AG10803 (cell line): ENCODE data around the gene CDK5RAP2.
"Not testable (repeated sequence)": the region's sequence is repeated elsewhere in the genome, so short reads cannot be mapped to it uniquely, and the experiment has no call there.

Source experiments
- DNase-seq: peaks from one replicate; pipeline ENCODE4 v3.0.0; 2010; ENCODE audit warnings: low read depth
- H3K4me3 ChIP-seq: 2 replicates; pipeline ENCODE4 v1.5.1; 2011; ENCODE audit warnings: mild to moderate bottlenecking, low read length, control low read depth
- TF ChIP-seq, protein P1 (sequence below): conservative IDR thresholded peaks from 2 replicates; pipeline ENCODE4 v1.5.1; 2011; ENCODE audit warnings: mild to moderate bottlenecking, low read length, control low read depth, inconsistent platforms

CDK5RAP2 gene

DNA sequence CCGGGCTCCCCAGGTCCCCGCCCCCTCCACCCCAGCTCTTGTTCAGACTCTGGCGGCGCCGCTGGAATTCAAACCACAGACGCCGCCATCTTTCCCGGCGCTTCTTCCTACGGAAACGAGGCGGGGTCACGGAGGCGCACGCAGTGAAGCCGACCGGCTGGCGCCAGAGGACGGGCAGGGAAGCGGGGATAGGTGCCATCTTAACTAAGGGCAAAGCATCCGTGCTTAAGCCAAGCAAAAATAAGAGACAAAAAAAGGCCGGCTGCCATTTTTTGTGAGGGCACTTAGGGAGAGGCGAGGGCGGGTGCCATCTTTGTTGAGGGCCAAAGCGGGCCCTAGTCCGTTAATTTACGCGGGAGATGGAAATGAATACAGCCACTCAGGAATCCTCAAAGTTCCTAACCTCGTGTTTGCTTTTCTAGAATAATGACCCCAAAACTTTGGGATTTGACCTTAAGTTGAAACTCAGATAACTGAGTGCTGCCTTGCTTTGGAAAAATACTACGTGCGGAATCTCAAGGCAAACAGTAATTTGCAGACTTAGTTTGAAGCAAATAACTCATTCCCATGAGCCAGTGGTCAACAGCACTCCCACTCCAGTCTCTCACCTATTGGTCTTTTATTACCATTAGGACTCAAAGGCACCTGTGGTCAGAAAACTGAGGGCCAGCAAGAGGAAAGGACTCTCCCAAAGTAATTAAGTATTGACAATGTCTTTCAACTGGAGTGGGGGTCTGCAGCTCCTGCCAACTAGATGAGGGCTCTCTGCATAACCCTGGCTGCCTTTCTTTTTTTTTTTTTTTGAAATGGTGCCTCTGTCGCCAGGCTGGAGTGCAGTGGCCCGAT, at the start of gene CDK5RAP2:
Gene CDK5RAP2 (minus strand): TSS at position 117 of the 846 bp plus-strand sequence. CDS start 189 bp downstream, outside the sequence.
- peak within 1 kb of the TSS; percentile 77 for H3K4me3 ChIP-seq
- DNase-seq = peak; percentile 98
- TF ChIP-seq, protein P1, sequence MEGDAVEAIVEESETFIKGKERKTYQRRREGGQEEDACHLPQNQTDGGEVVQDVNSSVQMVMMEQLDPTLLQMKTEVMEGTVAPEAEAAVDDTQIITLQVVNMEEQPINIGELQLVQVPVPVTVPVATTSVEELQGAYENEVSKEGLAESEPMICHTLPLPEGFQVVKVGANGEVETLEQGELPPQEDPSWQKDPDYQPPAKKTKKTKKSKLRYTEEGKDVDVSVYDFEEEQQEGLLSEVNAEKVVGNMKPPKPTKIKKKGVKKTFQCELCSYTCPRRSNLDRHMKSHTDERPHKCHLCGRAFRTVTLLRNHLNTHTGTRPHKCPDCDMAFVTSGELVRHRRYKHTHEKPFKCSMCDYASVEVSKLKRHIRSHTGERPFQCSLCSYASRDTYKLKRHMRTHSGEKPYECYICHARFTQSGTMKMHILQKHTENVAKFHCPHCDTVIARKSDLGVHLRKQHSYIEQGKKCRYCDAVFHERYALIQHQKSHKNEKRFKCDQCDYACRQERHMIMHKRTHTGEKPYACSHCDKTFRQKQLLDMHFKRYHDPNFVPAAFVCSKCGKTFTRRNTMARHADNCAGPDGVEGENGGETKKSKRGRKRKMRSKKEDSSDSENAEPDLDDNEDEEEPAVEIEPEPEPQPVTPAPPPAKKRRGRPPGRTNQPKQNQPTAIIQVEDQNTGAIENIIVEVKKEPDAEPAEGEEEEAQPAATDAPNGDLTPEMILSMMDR = no peak

DNA sequence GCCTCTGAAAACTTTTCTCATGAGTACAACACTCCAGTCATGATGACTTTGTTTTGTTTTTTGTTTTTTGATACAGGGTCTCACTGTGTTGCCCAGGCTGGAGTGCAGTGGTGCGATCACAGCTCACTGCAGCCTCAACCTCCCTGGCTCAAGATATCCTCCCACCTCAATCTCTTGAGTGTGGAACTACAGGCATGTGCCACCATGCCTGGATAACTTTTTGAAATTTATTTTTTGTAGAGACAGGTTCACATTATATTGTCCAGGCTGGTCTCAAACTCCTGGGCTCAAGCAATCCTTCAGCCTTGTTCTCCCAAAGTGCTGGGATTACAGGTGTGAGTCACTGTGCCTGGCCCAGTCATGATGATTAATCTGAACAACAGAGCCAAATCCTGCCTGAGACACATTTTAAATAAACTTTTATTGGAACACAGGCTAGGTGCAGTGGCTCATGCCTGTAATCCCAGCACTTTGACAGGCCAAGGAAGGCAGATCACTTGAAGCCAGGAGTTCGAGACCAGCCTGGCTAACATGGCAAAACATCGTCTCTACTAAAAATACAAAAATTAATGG, 49.0 kb upstream of the CDK5RAP2 start:
- not testable (repeated sequence) for H3K4me3 ChIP-seq
- peak; percentile 25 for DNase-seq

DNA sequence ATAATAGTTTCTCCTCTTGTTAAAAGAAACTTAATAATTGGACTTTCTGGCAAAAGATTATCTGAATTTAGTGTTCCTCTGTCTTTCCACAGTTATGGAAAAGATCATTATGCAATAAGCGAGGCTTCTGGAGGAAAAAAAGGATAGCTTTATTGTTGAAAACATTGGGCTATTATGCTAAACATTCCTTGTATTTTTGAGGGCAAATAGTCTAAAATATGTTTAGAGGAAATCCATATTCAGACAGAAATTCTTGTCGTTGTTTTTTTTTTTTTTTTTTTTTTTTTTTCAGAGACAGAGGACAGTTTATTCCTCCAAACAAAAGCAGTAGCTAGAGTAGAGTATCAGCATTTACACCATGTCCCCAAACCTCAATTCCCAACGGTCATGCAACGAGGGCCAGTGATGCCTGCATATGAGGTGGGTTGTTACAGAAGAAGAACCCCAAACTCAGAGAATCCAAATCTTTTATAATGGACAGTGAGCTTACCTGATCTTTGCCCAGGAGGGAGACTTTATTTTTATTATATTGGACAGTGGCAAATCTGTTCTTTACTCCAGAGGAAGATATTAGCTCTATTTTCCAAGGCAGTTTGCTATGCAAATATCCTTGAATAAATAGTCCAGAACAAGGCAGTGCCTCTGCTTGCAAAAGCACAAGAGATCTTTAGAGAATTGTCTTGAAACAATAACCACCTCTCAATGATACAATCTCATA, 48.4 kb upstream of the CDK5RAP2 start:
- no peak for DNase-seq
- TF ChIP-seq, protein P1 = no peak
- no peak overlapping the region for H3K4me3 ChIP-seq

DNA sequence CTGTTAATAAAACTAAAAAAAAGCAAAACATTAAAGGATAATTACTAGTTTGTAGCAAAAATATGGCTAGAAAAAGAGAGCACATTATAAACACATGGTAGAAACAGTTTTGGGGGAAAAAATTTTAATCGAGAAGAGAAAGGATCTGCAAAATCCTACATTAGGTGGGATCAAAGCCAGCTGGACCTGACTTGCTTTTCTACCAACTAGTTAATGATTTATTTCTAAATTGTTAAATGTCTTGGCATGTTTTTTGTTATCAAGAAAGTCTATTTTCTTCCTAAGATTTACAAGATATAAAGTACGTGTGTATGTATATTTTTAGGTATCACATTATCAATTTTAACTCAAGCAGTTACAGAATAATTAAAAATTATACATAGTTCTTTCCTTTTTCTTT, 47.1 kb upstream of the CDK5RAP2 start:
- H3K4me3 ChIP-seq = no peak overlapping the region
- DNase-seq = no peak
- TF ChIP-seq, protein P1 = no peak

DNA sequence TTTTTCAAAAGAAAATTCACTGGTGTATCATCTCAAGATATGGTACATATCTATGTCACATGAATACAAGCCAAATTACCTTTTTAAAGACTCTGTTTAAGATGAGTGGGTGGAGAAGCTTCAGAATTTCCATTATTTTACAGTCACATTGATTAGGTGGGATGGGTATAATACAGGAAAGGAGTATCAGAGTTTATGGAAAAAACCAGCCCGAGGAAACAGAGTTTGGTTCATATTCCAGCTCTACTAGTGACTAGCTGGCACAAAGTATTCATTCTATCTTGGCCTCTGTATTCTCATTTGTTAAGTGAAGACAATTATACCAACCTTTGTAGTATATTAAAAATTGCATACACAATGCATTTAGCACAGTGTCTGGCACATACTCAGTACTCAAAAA, 46.5 kb upstream of the CDK5RAP2 start:
- no peak for DNase-seq
- no peak overlapping the region for H3K4me3 ChIP-seq
- TF ChIP-seq, protein P1 = no peak

DNA sequence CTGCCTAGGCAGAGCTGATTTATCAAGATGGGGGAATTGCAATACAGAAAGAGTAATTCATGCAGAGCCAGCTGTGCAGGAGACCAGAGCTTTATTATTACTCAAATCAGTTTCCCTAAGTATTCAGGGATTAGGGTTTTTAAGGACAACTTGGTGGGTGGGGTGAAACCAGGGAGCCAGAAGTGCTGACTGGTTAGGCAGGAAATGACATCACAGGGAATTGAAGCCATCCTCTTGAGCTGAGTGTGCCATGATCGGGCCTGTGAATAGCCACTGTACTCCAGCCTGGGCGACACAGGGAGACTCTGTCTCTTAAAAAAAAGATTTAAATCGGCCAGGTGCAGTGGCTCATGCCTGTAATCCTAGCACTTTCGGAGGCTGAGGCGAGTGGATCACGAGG, 45.3 kb upstream of the CDK5RAP2 start:
- no peak overlapping the region for H3K4me3 ChIP-seq
- TF ChIP-seq, protein P1 = no peak
- peak; percentile 12 for DNase-seq

DNA sequence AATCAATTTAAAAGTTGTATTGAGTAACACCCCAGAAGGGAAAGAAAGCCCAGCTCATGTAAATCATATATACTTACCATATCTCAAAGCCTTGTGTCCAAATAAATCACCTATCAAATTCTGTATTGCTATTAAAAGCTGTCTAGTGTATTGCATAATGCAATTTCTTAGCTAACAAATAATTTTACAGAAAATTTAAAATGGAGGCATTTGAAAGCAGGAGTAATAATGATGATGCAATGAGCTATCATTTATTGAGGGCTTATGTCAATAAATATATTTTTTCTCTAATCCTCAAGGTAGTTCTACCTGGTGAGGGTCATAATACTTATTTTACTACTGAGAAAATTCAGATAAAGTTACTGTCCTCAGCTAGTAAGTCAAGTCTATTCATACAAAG, 42.8 kb upstream of the CDK5RAP2 start:
- TF ChIP-seq, protein P1 = no peak
- no peak overlapping the region for H3K4me3 ChIP-seq
- no peak for DNase-seq
